NCI-H1694 (cell line): ENCODE measurements around the gene ZFP14.
"Not testable (repeated sequence)": the region's sequence is repeated elsewhere in the genome, so short reads cannot be mapped to it uniquely, and the experiment has no call there.

ENCODE experiments used
- DNase-seq: peaks from one replicate; lab custom pipeline; 2025; lab: John Stamatoyannopoulos, UW

ZFP14 gene

GRCh38 chr19:36331353-36332228 lies 47.4 kb downstream of the ZFP14 start:
- peak; percentile 18 for DNase-seq

DNA sequence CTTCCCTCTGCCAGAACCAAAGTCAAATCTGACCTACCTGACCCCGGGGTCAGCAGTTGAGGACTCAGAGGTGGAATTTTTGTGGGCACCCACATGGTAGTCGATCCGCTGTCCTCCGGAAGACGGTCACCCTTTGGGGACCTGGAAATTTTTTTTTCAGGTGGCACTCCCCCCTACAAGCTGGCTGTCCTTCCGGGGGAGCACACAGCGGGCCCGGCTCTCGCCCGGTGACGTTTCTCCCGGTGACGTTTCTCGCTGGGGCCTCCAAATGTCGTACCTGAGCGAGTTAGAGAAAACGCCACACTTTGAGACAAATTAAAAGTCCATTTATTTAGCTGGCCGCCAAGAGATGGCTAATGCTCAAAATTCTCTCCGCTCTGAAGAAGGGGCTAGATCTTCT lies 48.8 kb downstream of the ZFP14 start:
- no peak for DNase-seq

- DNase-seq, result not testable (repeated sequence)
Measured at GRCh38 chr19:36329534-36329933, 49.5 kb downstream of the ZFP14 start.

GRCh38 chr19:36326649-36327048 lies 52.4 kb downstream of the ZFP14 start:
- DNase-seq, result not testable (repeated sequence)

GRCh38 chr19:36315164-36315563 lies 63.8 kb downstream of the ZFP14 start:
- DNase-seq, result not testable (repeated sequence)

- DNase-seq, result not testable (repeated sequence)
Measured at GRCh38 chr19:36314053-36314452, 64.9 kb downstream of the ZFP14 start.

DNA sequence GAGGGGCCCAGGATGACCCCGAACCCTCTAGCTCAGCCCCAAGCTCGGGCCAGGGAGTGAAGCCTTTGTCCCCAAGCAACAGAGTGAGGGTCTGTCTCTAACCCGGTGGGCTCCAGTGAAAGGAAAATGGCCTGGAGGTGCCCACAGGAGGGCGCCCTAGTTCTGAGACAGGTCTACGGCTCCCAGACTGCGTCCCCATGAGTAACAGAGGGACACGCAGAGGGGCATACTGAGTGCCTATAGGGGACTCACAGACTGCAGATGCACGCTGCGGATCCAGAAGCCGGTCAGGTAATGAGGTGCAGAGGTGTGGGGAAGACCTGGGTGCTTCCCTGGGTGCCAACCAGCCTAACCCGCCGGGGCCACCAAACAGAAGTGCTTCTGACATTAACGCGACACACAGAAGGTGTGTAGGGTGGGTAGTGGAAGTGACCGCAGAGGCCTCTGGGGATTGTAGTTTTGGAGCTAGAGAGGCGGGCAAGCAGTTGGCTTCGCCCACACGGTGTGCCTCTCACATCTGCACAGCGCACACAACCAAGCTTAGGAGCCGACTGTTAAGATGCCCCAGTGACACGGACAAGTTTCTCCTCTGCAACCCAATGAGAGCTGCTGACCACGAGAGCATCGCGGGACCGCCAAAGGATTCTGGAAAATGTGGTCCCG lies 67.8 kb downstream of the ZFP14 start:
- not testable (repeated sequence) for DNase-seq

- DNase-seq, result not testable (repeated sequence)
Measured at GRCh38 chr19:36310416-36310990, 68.5 kb downstream of the ZFP14 start.

GRCh38 chr19:36309759-36310158 lies 69.2 kb downstream of the ZFP14 start:
- DNase-seq, result not testable (repeated sequence)

- DNase-seq, result not testable (repeated sequence)
Measured at GRCh38 chr19:36309309-36309708, 69.7 kb downstream of the ZFP14 start.

DNA sequence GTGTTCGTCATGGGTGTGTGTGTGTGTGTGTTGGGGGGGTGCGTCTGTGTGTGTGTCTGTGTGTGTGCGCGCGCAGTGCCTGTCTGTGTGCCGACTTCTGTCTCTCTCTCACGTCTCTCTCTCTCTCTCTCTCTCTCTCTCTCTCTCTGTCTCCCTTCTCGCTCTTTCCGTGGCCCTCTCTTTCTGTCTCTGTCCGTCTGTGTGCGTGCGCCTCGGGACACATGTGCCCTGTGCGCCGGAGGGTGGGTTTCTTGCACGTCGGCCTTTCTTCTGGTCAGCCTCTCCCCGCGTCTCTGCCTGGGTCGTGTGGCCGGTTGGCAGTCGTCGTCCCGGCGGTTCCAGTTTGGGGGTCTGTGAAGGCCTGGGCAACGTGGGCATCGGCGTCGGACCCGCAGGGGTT lies 86.7 kb downstream of the ZFP14 start:
- DNase-seq, result not testable (repeated sequence)
